Hepatocyte (in vitro differentiated cells): ENCODE results near the gene ATP8A2.

ENCODE experiments used
- EZH2 ChIP-seq: fragments of 200-600 bp; sonication (generic); IDR thresholded peaks from 2 replicates; pipeline ENCODE4 v1.6.1; 2016; ENCODE audit warnings: antibody characterized with exemption, mild to moderate bottlenecking, borderline replicate concordance
- EZH2phosphoT487 ChIP-seq: fragments of 200-600 bp; sonication (generic); IDR thresholded peaks from one replicate; pipeline ENCODE4 v1.6.1; 2018; ENCODE audit warnings: antibody characterized with exemption, mild to moderate bottlenecking, low read depth, moderate library complexity; ENCODE audit not compliant: unreplicated experiment, severe bottlenecking
- TF ChIP-seq, protein P1 (sequence below): fragments of 200-600 bp; sonication (generic); IDR thresholded peaks from 2 replicates; pipeline ENCODE4 v1.5.1; 2016; ENCODE audit warnings: antibody characterized with exemption, mild to moderate bottlenecking; ENCODE audit not compliant: poor library complexity

GRCh38 chr13:25330541-25330940 lies 41.2 kb upstream of the ATP8A2 start:
- TF ChIP-seq, protein P1, sequence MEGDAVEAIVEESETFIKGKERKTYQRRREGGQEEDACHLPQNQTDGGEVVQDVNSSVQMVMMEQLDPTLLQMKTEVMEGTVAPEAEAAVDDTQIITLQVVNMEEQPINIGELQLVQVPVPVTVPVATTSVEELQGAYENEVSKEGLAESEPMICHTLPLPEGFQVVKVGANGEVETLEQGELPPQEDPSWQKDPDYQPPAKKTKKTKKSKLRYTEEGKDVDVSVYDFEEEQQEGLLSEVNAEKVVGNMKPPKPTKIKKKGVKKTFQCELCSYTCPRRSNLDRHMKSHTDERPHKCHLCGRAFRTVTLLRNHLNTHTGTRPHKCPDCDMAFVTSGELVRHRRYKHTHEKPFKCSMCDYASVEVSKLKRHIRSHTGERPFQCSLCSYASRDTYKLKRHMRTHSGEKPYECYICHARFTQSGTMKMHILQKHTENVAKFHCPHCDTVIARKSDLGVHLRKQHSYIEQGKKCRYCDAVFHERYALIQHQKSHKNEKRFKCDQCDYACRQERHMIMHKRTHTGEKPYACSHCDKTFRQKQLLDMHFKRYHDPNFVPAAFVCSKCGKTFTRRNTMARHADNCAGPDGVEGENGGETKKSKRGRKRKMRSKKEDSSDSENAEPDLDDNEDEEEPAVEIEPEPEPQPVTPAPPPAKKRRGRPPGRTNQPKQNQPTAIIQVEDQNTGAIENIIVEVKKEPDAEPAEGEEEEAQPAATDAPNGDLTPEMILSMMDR, result no peak
- TF ChIP-seq EZH2phosphoT487 (no peak), EZH2 (no peak)
